GM12865 (cell line): ENCODE measurements around the gene SLC2A3.
"Not testable (repeated sequence)": the region's sequence is repeated elsewhere in the genome, so short reads cannot be mapped to it uniquely, and the experiment has no call there.

ENCODE experiments used
- DNase-seq: peaks from one replicate; pipeline ENCODE4 v3.0.0; 2010; ENCODE audit warnings: low read depth
- H3K4me3 ChIP-seq: 2 replicates; pipeline ENCODE4 v1.5.1; 2011; ENCODE audit warnings: mild to moderate bottlenecking, low read depth, low read length, control low read depth
- TF ChIP-seq, protein P1 (sequence below): IDR thresholded peaks from 2 replicates; pipeline ENCODE4 v1.5.1; 2011; ENCODE audit warnings: low read length, control low read depth, low read depth, inconsistent platforms; ENCODE audit not compliant: insufficient read depth; ENCODE audit errors: missing control alignments

SLC2A3 gene

DNA sequence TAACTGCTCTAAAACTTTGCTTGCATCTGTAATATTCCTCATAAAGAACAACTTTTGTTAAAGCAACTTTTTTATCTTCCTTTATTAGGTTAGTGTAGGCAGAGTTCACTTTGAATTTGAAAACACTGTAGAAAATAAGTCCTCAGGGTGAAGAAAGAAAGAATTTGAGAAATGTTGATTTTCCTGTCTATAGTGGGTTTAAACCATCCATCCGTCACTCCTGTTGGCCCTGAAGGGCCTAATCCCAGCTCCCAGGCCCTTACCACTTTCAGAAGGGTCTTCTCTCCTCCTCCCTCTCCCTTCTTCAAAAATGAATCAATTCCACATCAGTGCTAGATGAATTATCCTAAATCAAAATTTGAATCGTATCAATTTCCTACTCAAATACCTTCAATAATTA, 4.9 kb upstream of the SLC2A3 start:
- no peak for DNase-seq
- TF ChIP-seq, protein P1, sequence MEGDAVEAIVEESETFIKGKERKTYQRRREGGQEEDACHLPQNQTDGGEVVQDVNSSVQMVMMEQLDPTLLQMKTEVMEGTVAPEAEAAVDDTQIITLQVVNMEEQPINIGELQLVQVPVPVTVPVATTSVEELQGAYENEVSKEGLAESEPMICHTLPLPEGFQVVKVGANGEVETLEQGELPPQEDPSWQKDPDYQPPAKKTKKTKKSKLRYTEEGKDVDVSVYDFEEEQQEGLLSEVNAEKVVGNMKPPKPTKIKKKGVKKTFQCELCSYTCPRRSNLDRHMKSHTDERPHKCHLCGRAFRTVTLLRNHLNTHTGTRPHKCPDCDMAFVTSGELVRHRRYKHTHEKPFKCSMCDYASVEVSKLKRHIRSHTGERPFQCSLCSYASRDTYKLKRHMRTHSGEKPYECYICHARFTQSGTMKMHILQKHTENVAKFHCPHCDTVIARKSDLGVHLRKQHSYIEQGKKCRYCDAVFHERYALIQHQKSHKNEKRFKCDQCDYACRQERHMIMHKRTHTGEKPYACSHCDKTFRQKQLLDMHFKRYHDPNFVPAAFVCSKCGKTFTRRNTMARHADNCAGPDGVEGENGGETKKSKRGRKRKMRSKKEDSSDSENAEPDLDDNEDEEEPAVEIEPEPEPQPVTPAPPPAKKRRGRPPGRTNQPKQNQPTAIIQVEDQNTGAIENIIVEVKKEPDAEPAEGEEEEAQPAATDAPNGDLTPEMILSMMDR: no peak
- no peak overlapping the region for H3K4me3 ChIP-seq

DNA sequence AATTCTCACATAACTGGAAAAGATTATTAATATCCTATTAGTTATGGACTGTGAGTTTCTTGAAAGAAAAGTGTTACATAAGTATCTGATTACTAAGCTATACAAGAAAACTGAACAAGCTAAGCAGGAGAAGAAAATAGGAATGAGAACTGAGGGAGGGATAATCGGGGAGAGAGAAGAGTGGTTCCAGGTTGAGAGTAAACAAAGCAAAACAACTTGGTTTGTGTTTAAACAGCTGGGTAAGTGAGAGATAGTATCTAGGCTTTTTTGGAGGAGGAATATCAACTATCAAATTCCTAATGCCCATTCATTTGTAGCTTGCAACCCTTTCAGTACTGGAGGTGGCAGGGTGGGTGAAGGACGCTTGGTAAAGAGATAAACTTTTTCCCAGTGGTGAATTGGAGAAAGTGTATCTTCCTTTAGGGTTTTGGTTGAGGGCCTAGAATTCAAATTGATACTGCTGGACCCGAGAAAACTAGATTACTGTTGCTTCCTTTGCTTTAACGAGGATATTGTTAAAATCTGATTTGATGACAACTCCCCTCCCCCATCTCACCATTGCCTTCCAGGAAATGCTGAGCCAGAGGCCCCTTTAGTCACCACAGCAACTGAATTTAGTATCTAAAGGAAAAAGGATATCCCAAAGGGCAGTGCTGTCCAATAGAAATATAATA, 2.0 kb upstream of the SLC2A3 start:
- peak; percentile 24 for DNase-seq
- TF ChIP-seq, protein P1: peak; percentile 15
- no peak overlapping the region for H3K4me3 ChIP-seq

DNA sequence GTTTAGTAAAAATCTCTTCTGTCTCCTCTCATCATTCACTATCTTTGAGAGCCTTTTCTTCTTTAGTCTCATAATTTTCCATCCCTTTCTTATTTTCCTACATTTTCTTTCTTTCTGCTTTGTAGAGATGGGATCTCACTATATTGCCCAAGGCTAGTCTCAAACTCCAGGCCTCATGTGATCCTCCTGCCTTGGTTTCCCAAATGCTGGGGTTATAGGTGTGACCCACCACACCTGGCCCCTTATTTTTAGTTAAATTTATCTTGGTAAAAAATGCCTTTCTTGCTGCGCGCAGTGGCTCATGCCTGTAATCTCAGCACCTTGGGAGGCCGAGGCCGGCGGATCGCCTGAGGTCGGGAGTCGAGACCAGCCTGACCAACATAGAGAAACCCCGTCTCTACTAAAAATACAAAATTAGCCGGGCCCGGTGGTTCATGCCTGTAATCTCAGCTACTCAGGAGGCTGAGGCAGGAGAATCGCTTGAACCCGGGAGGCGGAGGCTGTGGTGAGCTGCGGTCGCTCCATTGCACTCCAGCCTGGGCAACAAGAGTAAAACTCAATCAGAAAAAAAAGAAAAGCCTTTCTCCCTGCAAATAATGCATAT, 996 bp downstream of the SLC2A3 start:
- H3K4me3 ChIP-seq: peak overlapping the region; percentile 70

DNA sequence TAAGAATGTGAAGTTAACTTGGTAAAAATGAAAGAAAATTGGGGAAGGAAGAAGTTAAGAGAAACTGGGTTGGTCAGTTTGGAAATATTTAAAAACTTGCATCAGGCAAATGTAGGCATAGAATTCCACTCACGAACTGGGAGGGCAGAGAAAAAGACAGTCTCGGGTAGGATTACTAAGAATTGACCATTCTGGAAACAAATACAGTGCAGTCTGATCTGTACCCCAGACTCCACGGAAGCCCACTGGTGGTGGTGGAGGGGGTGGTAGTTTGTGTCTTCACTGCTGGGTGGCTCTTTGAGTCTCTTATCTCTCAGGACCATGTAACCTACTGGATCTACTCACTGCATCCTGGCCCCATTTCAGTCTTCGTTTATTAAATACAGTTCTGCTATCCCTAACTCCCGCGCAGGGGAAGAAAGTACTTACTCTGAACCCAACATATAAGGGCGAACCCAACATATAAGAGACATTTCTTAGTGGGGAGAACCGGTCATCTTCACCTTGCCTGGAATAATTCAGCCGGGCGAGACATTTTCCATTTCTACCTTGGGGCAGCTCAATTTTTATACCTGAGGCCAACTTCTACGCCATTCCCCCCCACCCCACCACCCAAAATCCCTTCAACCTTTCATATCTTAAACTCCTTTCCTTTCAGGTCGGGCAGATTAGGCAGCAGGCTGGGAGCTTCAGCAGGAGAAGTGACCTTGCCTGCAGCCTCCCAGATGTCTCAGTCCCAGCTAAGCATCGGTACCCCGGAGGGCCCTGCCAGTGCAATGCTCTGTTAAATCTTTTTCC, 1.7 kb downstream of the SLC2A3 start:
- peak; percentile 15 for DNase-seq
- peak overlapping the region; percentile 70 for H3K4me3 ChIP-seq
- TF ChIP-seq, protein P1: no peak

More for the DNA sequence above, 996 bp downstream of the SLC2A3 start:
- no peak for DNase-seq
- TF ChIP-seq, protein P1: no peak

DNA sequence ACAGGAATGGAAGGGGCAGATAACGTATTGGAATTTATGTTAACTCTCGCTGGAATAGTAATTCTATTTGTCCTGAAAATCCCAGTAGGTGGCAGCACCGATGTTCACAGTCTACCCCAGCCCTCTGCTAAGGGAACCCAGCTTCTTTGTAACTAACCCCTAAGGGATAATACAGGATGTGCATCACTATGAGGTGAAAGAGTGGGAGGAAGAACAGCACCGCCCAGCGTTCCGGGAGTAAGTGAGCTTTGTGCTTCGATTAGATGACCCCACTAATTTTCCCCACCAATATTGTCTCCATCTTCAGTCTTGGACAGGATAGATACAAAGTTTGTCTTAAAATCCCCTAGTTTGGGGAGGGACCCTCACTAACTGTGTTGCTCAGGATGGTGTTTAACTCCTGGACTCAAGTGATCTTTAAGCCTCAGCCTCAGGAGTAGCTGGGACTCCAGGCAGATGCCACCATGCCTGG, 2.7 kb downstream of the SLC2A3 start:
- H3K4me3 ChIP-seq: peak overlapping the region; percentile 70

DNA sequence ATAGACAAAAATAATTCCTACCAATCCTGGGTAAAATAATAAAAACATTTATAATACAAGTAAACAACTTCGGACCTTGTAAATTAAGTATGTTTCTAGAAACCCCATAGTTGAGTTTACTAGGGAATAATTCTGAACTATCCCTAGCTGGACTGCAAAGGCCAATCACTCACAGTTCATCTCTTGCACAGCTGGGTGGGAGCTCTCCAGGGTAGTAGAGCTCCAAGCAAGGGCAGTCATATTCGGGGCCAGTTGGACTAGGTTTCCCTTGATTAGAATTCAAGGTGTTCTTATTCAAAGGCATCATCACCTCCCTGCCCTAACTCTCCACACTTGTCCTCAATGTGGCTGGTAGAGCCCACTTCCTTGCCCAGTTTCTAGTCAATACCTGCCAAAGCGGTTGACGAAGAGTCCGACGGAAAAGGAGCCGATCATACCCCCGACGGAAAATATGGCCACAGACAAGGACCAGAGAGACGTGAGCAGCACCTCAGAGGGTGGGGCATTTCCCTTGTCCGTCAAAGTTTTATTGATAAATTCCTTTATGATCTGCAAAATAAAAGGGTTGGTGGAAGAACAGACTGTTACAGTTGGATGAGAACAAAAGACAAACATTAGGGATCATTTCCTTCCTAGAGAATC, 3.3 kb downstream of the SLC2A3 start:
- not testable (repeated sequence) for H3K4me3 ChIP-seq, DNase-seq

More for the DNA sequence above, 2.7 kb downstream of the SLC2A3 start:
- DNase-seq: peak; percentile 95
- TF ChIP-seq, protein P1: peak; percentile 61
